ENCODE results near the gene ZXDC. TPM values are rescaled to one million over a fixed set of nuclear protein-coding genes. Genes with fewer than 3 reads are reported as not detected.

ZXDC gene
- polyA plus RNA-seq, 1 donor (not counting 4 experiments of a cell fraction or from before 2014, with no cell fraction given), result 10.7 TPM

- FAIRE-seq, result no peak
- dilution Hi-C loops (cut with MboI; ENCODE audit: extremely low pct_ligation_motif_present, low sequenced_read_pairs), result no loop called here
- TF ChIP-seq CTCF (optimal IDR thresholded peaks at IDR 0.05 in 1 of 3, IDR thresholded peaks at IDR 0.05 in 1 of 3, conservative IDR thresholded peaks at IDR 0.05 in 1 of 3; ENCODE audit: extremely low read depth in 1 of 3, insufficient read depth in 2 of 3, low read length in 3 of 3) (no peak), EZH2 (IDR thresholded peaks at IDR 0.05; ENCODE audit: low read length) (no peak)
These were observed 10.3 kb upstream of the ZXDC start for GRCh38 chr3:126485956-126486355.

GRCh38 chr3:126485176-126485897, 9.6 kb upstream of the ZXDC start:
- Histone ChIP-seq H4K20me1 (ENCODE audit: control insufficient read depth, extremely low read depth, insufficient read depth, low read length) (no peaks in the 10 kb centered on the region), H3K9me3 (ENCODE audit: control insufficient read depth, low read depth, low read length) (no peaks in the 10 kb centered on the region), H3K4me3 (ENCODE audit: control insufficient read depth in 2 of 3, extremely low read depth in 1 of 3, insufficient read depth in 2 of 3, low read depth in 1 of 3, low read length in 3 of 3) (no peak overlapping the region), H3K4me1 (ENCODE audit: control insufficient read depth, extremely low read depth, insufficient read depth, low read length) (peaks cover 14% of the 10 kb centered on the region), H2AFZ (ENCODE audit: control insufficient read depth, low read length) (no peak overlapping the region), H3K4me2 (ENCODE audit: control insufficient read depth, extremely low read depth, insufficient read depth, low read depth, low read length) (no peak overlapping the region), H3K9ac (ENCODE audit: control insufficient read depth, extremely low read depth, insufficient read depth, low read length) (no peak overlapping the region), H3K27ac (ENCODE audit: control insufficient read depth, insufficient read depth, low read length) (no peak overlapping the region), H3K79me2 (ENCODE audit: control insufficient read depth, insufficient read depth, low read length) (no peaks in the 10 kb centered on the region), H3K27me3 (ENCODE audit: control insufficient read depth, extremely low read depth, insufficient read depth, low read length) (peaks cover 2% of the 10 kb centered on the region), H3K36me3 (ENCODE audit: control insufficient read depth in 2 of 2, extremely low read depth in 1 of 2, insufficient read depth in 2 of 2, low read length in 2 of 2) (no peaks in the 10 kb centered on the region), H3K9me1 (ENCODE audit: control insufficient read depth, extremely low read depth, insufficient read depth, low read length) (no peaks in the 10 kb centered on the region)
- FAIRE-seq (no peak), DNase-seq (ENCODE audit: low read depth, low spot score) (no peak)
- no peak for TF ChIP-seq EZH2 (IDR thresholded peaks at IDR 0.05; ENCODE audit: low read length)
- TF ChIP-seq CTCF (optimal IDR thresholded peaks at IDR 0.05 in 1 of 3, IDR thresholded peaks at IDR 0.05 in 1 of 3, conservative IDR thresholded peaks at IDR 0.05 in 1 of 3; ENCODE audit: extremely low read depth in 1 of 3, insufficient read depth in 2 of 3, low read length in 3 of 3), result no peak
- dilution Hi-C loops (cut with MboI; ENCODE audit: extremely low pct_ligation_motif_present, low sequenced_read_pairs), result no loop called here

More at GRCh38 chr3:126485956-126486355, 10.3 kb upstream of the ZXDC start:
- Histone ChIP-seq H3K9me1 (ENCODE audit: control insufficient read depth, extremely low read depth, insufficient read depth, low read length) (no peaks in the 10 kb centered on the region), H3K79me2 (ENCODE audit: control insufficient read depth, insufficient read depth, low read length) (no peaks in the 10 kb centered on the region), H3K9ac (ENCODE audit: control insufficient read depth, extremely low read depth, insufficient read depth, low read length) (no peak overlapping the region), H4K20me1 (ENCODE audit: control insufficient read depth, extremely low read depth, insufficient read depth, low read length) (no peaks in the 10 kb centered on the region), H3K27ac (ENCODE audit: control insufficient read depth, insufficient read depth, low read length) (no peak overlapping the region), H3K27me3 (ENCODE audit: control insufficient read depth, extremely low read depth, insufficient read depth, low read length) (peaks cover 2% of the 10 kb centered on the region), H2AFZ (ENCODE audit: control insufficient read depth, low read length) (no peak overlapping the region), H3K4me3 (ENCODE audit: control insufficient read depth in 2 of 3, extremely low read depth in 1 of 3, insufficient read depth in 2 of 3, low read depth in 1 of 3, low read length in 3 of 3) (no peak overlapping the region), H3K4me2 (ENCODE audit: control insufficient read depth, extremely low read depth, insufficient read depth, low read depth, low read length) (no peak overlapping the region), H3K4me1 (ENCODE audit: control insufficient read depth, extremely low read depth, insufficient read depth, low read length) (peaks cover 14% of the 10 kb centered on the region), H3K36me3 (ENCODE audit: control insufficient read depth in 2 of 2, extremely low read depth in 1 of 2, insufficient read depth in 2 of 2, low read length in 2 of 2) (no peaks in the 10 kb centered on the region), H3K9me3 (ENCODE audit: control insufficient read depth, low read depth, low read length) (no peaks in the 10 kb centered on the region)
- DNase-seq (ENCODE audit: low read depth, low spot score), result no peak

Data from keratinocyte (primary cell).